Neutrophil (primary cell): ENCODE measurements around the gene CFAP52.
"Not testable (repeated sequence)": the region's sequence is repeated elsewhere in the genome, so short reads cannot be mapped to it uniquely, and the experiment has no call there.

Source experiments
- H3K27ac ChIP-seq: fragments of 200-600 bp; sonication (generic); 2 replicates; pipeline ENCODE4 v1.5.1; 2016; ENCODE audit warnings: mild to moderate bottlenecking, moderate library complexity
- H3K27me3 ChIP-seq: fragments of 200-600 bp; sonication (generic); 2 replicates; pipeline ENCODE4 v1.6.0; 2016; ENCODE audit warnings: mild to moderate bottlenecking
- H3K36me3 ChIP-seq: fragments of 200-600 bp; sonication (generic); 2 replicates; pipeline ENCODE4 v1.5.1; 2017
- H3K4me1 ChIP-seq, 2 experiments: fragments of 200-600 bp in 1 of 2; sonication (generic) in 1 of 2; 1 replicate in 1 of 2; 2 replicates in 1 of 2; pipeline versions ENCODE4 v1.5.1 to v1.6.1; 2013 to 2016; ENCODE audit warnings: low read depth in 1 of 2, low read length in 1 of 2, mild to moderate bottlenecking in 1 of 2, moderate library complexity in 1 of 2; ENCODE audit not compliant: control insufficient read depth in 1 of 2, insufficient read depth in 1 of 2
- H3K4me3 ChIP-seq, 2 experiments: fragments of 200-600 bp in 1 of 2; sonication (generic) in 1 of 2; 1 replicate in 1 of 2; 2 replicates in 1 of 2; pipeline ENCODE4 v1.5.1; 2013 to 2016; ENCODE audit warnings: low read depth in 1 of 2, low read length in 1 of 2, mild to moderate bottlenecking in 1 of 2, moderate library complexity in 1 of 2
- H3K9me3 ChIP-seq: fragments of 200-600 bp; sonication (generic); 2 replicates; pipeline ENCODE4 v1.5.1; 2016
- CTCF ChIP-seq: fragments of 200-600 bp; sonication (generic); IDR thresholded peaks from 2 replicates; pipeline ENCODE4 v1.5.1; 2016; ENCODE audit warnings: antibody characterized with exemption

Gene CFAP52

GRCh38 chr17:9628509-9628908 is 52.1 kb downstream of the CFAP52 start:
- H3K4me3 ChIP-seq = no peak overlapping the region
- H3K27ac ChIP-seq = no peak overlapping the region
- TF ChIP-seq CTCF = no peak

GRCh38 chr17:9632741-9633140 is 56.3 kb downstream of the CFAP52 start:
- Histone ChIP-seq H3K36me3 (no peaks in the 10 kb centered on the region), H3K4me1 (no peaks in the 10 kb centered on the region), H3K9me3 (no peaks in the 10 kb centered on the region), H3K4me3 (no peak overlapping the region), H3K27me3 (peaks cover 9% of the 10 kb centered on the region), H3K27ac (no peak overlapping the region)
- no peak for TF ChIP-seq CTCF

More at GRCh38 chr17:9628509-9628908, 52.1 kb downstream of the CFAP52 start:
- Histone ChIP-seq H3K27me3 (peaks cover 3% of the 10 kb centered on the region), H3K9me3 (no peaks in the 10 kb centered on the region), H3K36me3 (no peaks in the 10 kb centered on the region), H3K4me1 (no peaks in the 10 kb centered on the region)

- no peak for TF ChIP-seq CTCF
- H3K36me3 ChIP-seq = no peaks in the 10 kb centered on the region
- peaks cover 9% of the 10 kb centered on the region for H3K27me3 ChIP-seq
- H3K4me3 ChIP-seq = no peak overlapping the region
- H3K4me1 ChIP-seq = no peaks in the 10 kb centered on the region
- H3K9me3 ChIP-seq = no peaks in the 10 kb centered on the region
- no peak overlapping the region for H3K27ac ChIP-seq
Observed at GRCh38 chr17:9635340-9635739, 58.9 kb downstream of the CFAP52 start.

- no peak for TF ChIP-seq CTCF
- Histone ChIP-seq H3K27me3 (peaks cover 17% of the 10 kb centered on the region), H3K27ac (no peak overlapping the region), H3K4me3 (no peak overlapping the region), H3K9me3 (no peaks in the 10 kb centered on the region), H3K36me3 (no peaks in the 10 kb centered on the region), H3K4me1 (no peaks in the 10 kb centered on the region)
Observed at GRCh38 chr17:9636501-9636900, 60.1 kb downstream of the CFAP52 start.

GRCh38 chr17:9640388-9640787 is 63.9 kb downstream of the CFAP52 start:
- not testable (repeated sequence) for H3K36me3 ChIP-seq, H3K9me3 ChIP-seq, H3K4me3 ChIP-seq, H3K27ac ChIP-seq, H3K4me1 ChIP-seq
- peaks cover 51% of the 10 kb centered on the region for H3K27me3 ChIP-seq

GRCh38 chr17:9643611-9644010 is 67.2 kb downstream of the CFAP52 start:
- Histone ChIP-seq H3K36me3 (no peaks in the 10 kb centered on the region), H3K9me3 (no peaks in the 10 kb centered on the region), H3K27ac (no peak overlapping the region), H3K27me3 (peaks cover 79% of the 10 kb centered on the region), H3K4me3 (no peak overlapping the region), H3K4me1 (peaks cover 18% of the 10 kb centered on the region in 2 experiments)
- no peak for TF ChIP-seq CTCF
